GM21447 (cell line): ENCODE data around the gene PROZ.
"Not testable (repeated sequence)": the region's sequence is repeated elsewhere in the genome, so short reads cannot be mapped to it uniquely, and the experiment has no call there.

ENCODE experiments used
- ATAC-seq: cut with Tn5 transposase; IDR thresholded peaks from one replicate; pipeline ENCODE4 v1.9.1; 2021; ENCODE audit not compliant: unreplicated experiment

The PROZ gene

GRCh38 chr13:113153810-113154748 lies 4.4 kb upstream of the PROZ start:
- ATAC-seq: peak; percentile 51

GRCh38 chr13:113155201-113155600 lies 3.2 kb upstream of the PROZ start:
- no peak for ATAC-seq

GRCh38 chr13:113155982-113156655 lies 2.3 kb upstream of the PROZ start:
- no peak for ATAC-seq

- no peak for ATAC-seq
These were observed 1.1 kb upstream of the PROZ start for GRCh38 chr13:113157206-113157928.

DNA sequence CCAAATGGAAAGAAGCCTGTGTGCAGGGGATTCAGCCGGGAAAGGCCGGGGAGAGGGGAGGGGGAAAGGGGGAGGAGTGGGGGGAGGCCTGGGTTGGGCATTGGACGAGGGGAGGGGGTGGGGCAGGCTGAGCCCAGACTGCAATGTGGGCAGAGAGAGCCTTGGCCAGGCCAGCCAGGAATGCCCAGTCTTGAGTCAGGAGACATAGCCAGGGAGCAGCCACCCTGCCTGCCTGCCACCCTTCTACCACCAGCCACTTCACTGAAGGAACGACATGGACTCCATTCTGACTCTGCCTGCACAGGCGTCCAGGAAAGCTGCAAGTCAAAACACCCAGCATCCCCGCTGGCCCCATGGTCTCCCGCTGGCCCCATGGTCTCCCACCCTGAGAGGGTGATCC lies 498 bp downstream of the PROZ start:
- no peak for ATAC-seq

DNA sequence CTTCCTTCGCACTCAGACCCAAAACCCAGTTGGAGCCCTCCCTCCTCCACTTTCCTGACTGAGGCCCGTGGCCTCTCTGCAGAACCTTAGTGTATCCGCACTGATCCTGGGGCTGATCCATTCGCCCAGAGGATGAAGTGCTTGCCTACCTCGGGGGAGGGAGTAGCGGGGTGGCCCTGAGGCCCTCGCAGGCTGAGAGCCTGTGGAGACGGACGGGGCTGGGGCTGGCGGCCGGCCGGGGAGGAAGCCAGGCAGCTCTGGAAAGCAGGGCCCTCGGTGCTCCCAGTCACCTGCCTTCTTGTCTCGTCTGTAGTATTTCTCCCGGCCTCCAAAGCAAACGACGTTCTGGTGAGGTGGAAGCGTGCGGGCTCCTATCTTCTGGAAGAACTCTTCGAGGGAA lies 1.3 kb downstream of the PROZ start:
- no peak for ATAC-seq

DNA sequence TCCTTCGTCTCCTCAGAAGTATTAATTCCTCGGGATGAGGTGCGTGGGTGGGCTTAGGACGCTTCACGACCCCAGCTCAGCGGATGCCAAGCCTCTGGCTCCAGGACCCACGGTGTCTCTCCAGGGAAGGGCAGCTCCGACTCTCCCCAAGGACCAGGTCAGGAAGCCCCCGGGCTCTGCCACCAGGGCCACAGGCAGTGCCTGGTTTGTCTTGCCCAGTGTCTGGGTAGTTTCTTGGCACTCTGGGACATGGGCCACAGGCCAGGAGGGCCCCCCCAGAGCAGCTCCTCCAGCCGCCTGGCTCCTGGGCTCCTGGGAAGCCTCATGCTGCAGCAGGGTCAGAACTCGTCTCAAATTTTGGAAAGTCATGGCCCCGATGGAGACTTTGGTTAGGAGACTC lies 2.5 kb downstream of the PROZ start:
- no peak for ATAC-seq

GRCh38 chr13:113161433-113161832 lies 3.0 kb downstream of the PROZ start:
- ATAC-seq: no peak

DNA sequence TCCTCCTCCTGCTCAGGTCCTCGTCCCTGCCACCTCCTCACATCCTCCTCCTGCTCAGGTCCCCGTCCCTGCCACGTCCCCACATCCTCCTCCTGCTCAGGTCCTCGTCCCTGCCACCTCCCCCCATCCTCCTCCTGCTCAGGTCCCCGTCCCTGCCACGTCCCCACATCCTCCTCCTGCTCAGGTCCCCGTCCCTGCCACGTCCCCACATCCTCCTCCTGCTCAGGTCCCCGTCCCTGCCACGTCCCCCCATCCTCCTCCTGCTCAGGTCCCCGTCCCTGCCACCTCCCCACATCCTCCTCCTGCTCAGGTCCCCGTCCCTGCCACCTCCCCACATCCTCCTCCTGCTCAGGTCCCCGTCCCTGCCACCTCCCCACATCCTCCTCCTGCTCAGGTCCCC lies 3.5 kb downstream of the PROZ start:
- ATAC-seq: not testable (repeated sequence)

DNA sequence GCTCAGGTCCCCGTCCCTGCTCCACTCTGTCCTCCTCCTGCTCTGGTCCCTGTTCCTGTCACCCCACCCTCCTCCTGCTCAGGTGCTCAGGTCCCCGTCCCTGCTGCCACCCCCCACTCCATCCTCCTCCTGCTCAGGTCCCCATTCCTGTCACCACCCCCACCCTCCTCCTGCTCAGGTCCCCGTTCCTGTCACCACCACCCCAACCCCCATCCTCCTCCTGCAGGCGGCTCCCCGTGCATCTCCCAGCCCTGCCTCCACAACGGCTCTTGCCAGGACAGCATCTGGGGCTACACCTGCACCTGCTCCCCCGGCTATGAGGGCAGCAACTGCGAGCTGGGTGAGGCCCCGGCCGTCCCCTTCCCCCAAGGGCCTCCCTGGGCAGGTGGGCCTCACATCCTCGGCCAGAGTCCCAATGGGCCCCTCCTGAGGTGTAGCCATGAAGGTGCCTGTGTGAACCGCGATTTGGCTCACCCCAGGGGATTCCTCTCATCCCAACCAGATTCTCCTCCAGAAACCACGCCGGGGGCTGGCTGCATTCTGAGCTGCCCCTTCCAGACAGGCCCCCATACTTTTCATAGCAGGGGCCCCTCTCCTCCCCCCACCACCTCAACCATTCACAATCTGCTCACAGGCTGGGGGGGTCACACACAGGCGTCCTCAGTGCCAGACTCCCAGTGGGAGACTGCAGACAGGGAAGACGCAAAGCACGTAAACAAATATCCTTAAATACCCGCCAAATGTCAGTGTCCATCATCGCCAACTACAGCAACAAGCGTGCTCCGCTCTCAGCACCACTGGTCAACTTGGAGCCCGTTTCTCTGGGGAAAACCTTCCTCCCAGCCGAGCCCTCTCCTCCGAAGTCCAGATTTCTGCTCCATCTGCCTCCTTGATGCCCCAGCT lies 4.6 kb downstream of the PROZ start:
- no peak for ATAC-seq

DNA sequence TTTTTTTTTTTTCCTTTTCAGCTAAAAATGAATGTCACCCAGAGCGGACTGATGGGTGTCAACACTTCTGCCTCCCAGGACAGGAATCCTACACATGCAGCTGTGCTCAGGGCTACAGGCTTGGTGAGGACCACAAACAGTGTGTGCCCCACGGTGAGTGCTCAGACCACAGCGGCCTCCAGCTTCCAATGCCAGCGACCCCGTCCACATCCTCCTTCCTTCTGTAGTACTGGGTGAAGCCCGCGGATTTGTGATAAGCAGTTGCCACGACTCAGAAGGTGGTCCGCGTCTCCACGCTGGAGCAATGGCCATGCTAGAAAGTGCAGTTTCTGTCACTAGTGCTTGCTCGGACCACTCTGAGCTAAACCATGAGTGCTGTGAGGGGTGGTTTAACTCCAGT lies 6.0 kb downstream of the PROZ start:
- ATAC-seq: no peak

- no peak for ATAC-seq
These were observed 7.8 kb downstream of the PROZ start for GRCh38 chr13:113166266-113166665.

DNA sequence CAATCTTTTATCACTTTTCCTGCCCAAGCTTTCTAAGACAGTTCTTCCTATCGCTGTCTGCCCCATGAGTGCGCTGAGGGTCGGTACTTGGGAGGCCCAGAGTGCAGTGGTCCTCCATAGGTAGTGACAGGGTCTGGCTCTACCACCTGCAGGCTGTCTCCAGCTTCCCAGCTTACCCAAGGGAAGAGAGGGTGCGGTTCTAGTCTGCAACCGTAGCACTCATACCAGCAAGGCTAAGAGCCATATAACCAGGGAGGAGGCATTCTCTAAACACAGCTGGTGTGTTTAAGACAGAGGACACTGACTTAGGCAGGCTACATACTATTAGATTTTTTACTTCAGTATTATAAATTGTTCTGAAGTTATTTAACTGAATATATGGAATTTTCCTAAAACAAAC lies 8.2 kb downstream of the PROZ start:
- no peak for ATAC-seq

DNA sequence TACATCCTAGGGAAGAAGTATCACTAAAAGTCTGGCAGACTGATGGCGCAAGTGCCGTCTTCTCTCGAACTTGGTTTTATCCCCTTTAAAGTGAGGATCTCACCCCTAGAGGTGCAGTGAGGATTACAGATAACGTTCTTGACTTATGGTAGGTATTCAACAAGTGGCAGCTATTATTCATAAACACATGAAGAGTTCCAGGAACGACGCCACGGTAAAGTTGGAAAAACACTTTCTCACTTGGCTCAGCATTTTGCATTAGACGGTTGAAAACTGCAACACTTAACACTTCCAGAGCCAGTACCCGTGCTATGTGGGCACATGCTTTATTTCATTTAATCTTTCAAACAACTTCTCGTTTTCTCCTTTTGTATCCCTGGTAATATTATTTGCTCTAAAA lies 8.7 kb downstream of the PROZ start:
- no peak for ATAC-seq

DNA sequence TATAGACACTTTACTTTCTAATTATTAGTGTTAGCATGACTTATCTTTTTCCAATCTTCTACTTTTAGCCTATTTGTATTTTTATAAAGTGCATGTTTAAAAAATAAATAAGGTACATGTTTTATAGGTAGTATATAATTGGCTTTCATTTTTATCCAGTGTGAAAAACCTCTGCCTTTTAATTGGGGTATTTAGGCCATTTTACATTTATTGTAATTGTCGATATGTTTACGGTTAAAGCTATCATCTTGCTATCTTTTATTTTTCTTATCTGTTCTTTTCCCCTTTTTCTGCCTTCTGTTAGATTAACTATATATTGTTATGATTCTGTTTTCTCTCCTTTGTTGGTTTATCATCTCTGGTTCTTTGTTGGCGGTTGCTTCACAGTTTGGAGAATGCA lies 9.1 kb downstream of the PROZ start:
- no peak for ATAC-seq

- ATAC-seq: no peak
These were observed 9.8 kb downstream of the PROZ start for GRCh38 chr13:113168211-113168610.

DNA sequence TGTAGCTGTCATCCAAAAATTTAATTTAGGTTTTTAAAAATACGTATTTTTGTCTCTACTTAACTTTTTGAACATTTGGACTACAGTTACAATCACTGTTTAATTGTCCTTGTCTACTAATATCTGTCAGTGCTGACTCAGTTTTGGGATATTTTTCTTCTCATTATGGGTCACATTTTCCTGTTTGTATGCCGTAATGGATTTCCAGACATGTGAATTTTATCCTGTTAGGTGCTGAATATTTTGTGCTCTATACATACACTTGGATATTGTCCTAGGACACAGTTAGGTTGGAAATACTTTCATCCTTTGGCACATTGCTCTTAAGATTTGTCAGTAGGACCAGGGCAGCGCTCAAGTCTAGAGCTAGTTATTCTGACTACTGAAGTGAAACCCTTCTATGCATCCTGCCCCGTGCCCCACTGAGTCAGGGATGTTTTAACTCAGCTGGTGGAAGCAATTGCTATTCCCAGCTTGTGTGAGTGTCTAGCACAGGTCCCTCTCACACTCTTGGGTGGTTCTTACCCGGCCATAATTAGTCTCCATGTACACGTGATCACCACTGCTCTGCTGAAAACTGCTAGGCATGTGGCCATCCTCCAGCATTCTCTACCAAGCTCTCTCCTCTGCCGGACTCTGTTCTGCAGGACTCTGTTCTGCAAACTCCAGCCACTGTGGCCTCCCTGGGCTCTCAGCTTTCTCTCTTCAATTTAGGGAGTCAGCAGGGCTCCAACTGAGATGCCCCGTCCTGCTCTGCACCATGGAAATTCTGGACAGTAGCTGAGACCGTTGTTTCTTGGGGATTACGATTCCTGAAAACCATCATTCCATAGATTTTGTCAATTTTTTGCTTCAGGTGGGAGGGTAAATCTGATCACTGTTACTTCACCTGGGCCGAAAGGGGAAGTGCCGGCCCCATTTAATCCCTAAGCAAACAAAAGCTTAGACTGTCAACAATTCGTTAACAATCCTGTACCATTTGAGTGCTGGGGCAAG lies 11.1 kb downstream of the PROZ start:
- no peak for ATAC-seq

DNA sequence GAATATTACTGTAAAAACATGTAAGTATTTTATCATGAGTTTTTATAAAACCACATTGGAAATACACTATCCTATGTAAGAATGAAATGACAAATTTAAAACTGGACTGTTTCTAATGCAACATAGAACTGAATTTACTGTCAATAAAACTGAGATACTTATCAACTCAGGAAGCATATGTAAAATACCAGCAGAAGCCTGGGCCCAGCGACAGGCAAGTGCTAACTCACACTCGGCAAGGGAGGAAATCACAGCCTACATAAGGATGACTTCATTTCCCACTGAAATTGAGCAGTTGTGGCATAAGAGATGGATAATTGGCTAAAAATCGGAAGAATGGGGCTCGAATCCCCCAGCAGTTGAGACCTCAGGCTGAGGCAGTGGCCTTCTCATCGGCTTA lies 12.1 kb downstream of the PROZ start:
- no peak for ATAC-seq
